ENCODE results near the gene PRPF39. TPM values are rescaled to one million over a fixed set of nuclear protein-coding genes. Genes with fewer than 3 reads are reported as not detected.

The PRPF39 gene
- total RNA-seq, 1 experiment from 2014 or later = 59.8 TPM

DNA sequence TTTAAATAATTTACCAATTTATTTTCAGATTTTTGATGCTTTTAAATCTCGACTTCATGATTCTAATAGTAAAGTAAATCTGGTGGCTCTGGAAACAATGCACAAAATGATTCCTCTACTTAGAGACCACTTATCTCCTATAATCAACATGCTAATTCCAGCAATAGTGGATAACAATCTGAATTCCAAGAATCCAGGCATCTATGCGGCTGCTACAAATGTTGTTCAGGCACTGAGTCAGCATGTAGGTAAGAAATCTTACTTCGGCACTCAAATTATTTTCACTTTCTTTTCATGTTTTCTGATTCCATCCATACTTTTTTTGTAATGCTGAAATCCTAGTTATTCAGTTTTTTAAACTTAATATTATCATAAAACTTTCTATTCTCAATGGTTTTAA lies 15.5 kb upstream of the PRPF39 start:
- Histone ChIP-seq H3K56ac (ENCODE audit: insufficient read length, low read depth, low read length) (no peak overlapping the region), H2BK15ac (ENCODE audit: low read depth, low read length) (no peak overlapping the region), H3K4ac (ENCODE audit: low read depth, low read length) (no peak overlapping the region), H3K23ac (ENCODE audit: insufficient read length, low read depth, low read length) (no peak overlapping the region), H4K8ac (replicated peaks; ENCODE audit: insufficient read length, low read depth, low read length) (no peak overlapping the region), H4K20me1 (ENCODE audit: control insufficient read depth, insufficient read depth, insufficient read length) (no peaks in the 10 kb centered on the region), H2BK120ac (ENCODE audit: low read depth, low read length, poor library complexity, severe bottlenecking) (no peak overlapping the region), H3K14ac (ENCODE audit: insufficient read depth, low read length) (no peak overlapping the region), H3K27ac (ENCODE audit: insufficient read length, low read depth, low read length) (no peak overlapping the region), H2AK5ac (ENCODE audit: insufficient read length, low read length) (no peak overlapping the region), H3K79me2 (ENCODE audit: insufficient read depth, low read length) (no peaks in the 10 kb centered on the region), H3K4me1 (ENCODE audit: insufficient read depth, low read length) (no peaks in the 10 kb centered on the region), H3K9ac (ENCODE audit: extremely low read depth, insufficient read length, low read length) (no peak overlapping the region), H3K27me3 (ENCODE audit: insufficient read depth, low read length) (no peaks in the 10 kb centered on the region), H2BK5ac (ENCODE audit: insufficient read length, low read length) (no peak overlapping the region), H2AFZ (ENCODE audit: low read length) (no peak overlapping the region), H3K4me2 (ENCODE audit: insufficient read depth, insufficient read length, low read length) (no peak overlapping the region), H2BK20ac (ENCODE audit: low read depth, low read length, poor library complexity, severe bottlenecking) (no peak overlapping the region), H3K79me1 (ENCODE audit: insufficient read depth, low read depth, low read length, poor library complexity, severe bottlenecking) (no peaks in the 10 kb centered on the region), H3K23me2 (ENCODE audit: insufficient read length, low read depth, low read length, poor library complexity, severe bottlenecking) (no peaks in the 10 kb centered on the region), H4K5ac (ENCODE audit: insufficient read length, low read depth, low read length) (no peak overlapping the region), H3K18ac (ENCODE audit: insufficient read length, low read depth, low read length) (no peak overlapping the region), H4K91ac (ENCODE audit: insufficient read length, low read depth, low read length) (no peak overlapping the region), H3T11ph (ENCODE audit: low read length) (no peak overlapping the region), H3K9me3 (ENCODE audit: control insufficient read depth, low read depth, low read length) (no peaks in the 10 kb centered on the region), H2BK12ac (ENCODE audit: insufficient read length, low read depth, low read length) (no peak overlapping the region)
- H3K9me3 Mint-ChIP-seq = no peaks in the 10 kb centered on the region
- no peaks in the 10 kb centered on the region for H3K27me3 Mint-ChIP-seq (ENCODE audit: low read depth)
- no peak for TF ChIP-seq CTCF (conservative IDR thresholded peaks at IDR 0.05)
- peaks cover 2 to 9% (median 5%) of the 10 kb centered on the region in 3 experiments; a peak in 5 of 7 replicates for H3K36me3 Mint-ChIP-seq (ENCODE audit: insufficient read depth in 1 of 3, low read depth in 3 of 3)
- H3K27ac Mint-ChIP-seq = no peak overlapping the region
- DNase-seq = no peak
- H3K4me1 Mint-ChIP-seq = no peaks in the 10 kb centered on the region
- no CpG with 5 or more reads among the region's 3 CpGs for WGBS (ENCODE audit: extremely low coverage, insufficient read length, low lambda C conversion rate)
- no peak overlapping the region for H3K4me3 Mint-ChIP-seq

Data from H9 (cell line).